GM19324 (cell line): ENCODE data around the gene KMT2D.

Experiments used
- ATAC-seq: cut with Tn5 transposase; IDR thresholded peaks from one replicate; pipeline ENCODE4 v1.9.1; 2021; ENCODE audit warnings: mild to moderate bottlenecking, moderate library complexity; ENCODE audit not compliant: unreplicated experiment, low FRiP score

KMT2D gene

GRCh38 chr12:49055092-49055491 is 5.5 kb downstream of the KMT2D start:
- ATAC-seq: no peak

GRCh38 chr12:49054524-49054923 is 6.1 kb downstream of the KMT2D start:
- ATAC-seq: no peak

GRCh38 chr12:49054096-49054495 is 6.5 kb downstream of the KMT2D start:
- ATAC-seq: no peak

GRCh38 chr12:49052451-49053208 is 8.0 kb downstream of the KMT2D start:
- ATAC-seq: no peak

- ATAC-seq: no peak
Measured at GRCh38 chr12:49051777-49052438, 8.7 kb downstream of the KMT2D start.

- ATAC-seq: no peak
Measured at GRCh38 chr12:49051373-49051764, 9.2 kb downstream of the KMT2D start.

GRCh38 chr12:49050507-49051372 is 9.9 kb downstream of the KMT2D start:
- ATAC-seq: no peak

- ATAC-seq: no peak
Measured at GRCh38 chr12:49049566-49050224, 10.9 kb downstream of the KMT2D start.

- no peak for ATAC-seq
Measured at GRCh38 chr12:49048953-49049352, 11.6 kb downstream of the KMT2D start.

- no peak for ATAC-seq
Measured at GRCh38 chr12:49046129-49046895, 14.3 kb downstream of the KMT2D start.

- ATAC-seq: no peak
Measured at GRCh38 chr12:49044660-49045059, 15.9 kb downstream of the KMT2D start.

- no peak for ATAC-seq
Measured at GRCh38 chr12:49043856-49044258, 16.7 kb downstream of the KMT2D start.

GRCh38 chr12:49043241-49043640 is 17.4 kb downstream of the KMT2D start:
- ATAC-seq: no peak

GRCh38 chr12:49041881-49042484 is 18.6 kb downstream of the KMT2D start:
- ATAC-seq: no peak

GRCh38 chr12:49041036-49041880 is 19.3 kb downstream of the KMT2D start:
- ATAC-seq: no peak

- no peak for ATAC-seq
Measured at GRCh38 chr12:49040364-49040855, 20.2 kb downstream of the KMT2D start.

- no peak for ATAC-seq
Measured at GRCh38 chr12:49039421-49040363, 20.9 kb downstream of the KMT2D start.
